ENCODE data around the gene BDKRB2.

BDKRB2 gene

DNA sequence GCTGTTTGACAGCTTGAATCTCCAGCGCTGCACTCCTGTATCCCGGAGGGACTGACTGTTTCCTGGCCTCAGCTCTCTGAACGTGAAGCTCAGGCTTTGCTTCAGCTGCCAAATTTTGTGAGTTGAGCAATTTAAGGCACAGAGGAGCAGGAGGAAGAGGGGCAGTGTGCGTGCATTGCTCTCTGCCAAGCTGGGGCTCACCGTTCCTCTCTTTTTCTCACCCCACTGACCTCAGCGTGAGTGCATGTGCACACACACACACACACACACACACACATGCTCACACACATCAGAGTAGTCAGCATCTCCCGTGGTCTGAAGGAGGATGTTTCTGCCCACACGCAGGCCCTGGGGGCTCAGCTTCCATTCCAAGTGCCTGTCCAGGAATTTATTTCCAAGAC lies 27.8 kb upstream of the BDKRB2 start:
- no peak for DNase-seq (ENCODE audit: low read depth in 2 of 2)

DNA sequence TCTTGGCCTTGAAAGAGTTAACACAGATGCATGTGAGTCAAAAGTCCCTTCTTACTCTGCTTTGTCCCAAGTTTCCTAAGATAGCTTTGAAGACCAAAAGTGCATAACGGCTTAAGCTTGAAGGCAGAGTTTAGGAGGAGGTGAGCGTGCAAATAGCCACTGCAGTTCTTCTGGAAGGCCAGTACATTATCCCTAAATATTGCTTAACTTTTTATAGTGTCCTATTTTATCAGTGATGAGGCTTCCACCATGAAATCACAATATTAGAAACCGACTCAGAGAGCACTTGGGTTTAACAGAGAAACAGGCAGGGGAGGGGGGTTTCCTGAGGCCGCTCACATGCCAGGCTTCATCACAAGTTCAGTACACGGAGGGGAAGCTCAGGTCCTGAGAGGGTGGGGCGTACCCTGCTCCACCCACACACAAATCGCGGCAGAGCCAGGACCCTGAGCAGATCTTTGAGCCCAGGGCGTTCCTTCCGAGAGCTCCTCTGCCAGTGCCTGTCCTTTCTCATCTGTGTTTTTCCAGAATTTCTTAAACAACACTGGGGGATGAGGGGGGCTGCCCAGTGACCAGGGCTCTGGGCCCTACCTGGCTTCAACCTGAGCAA lies 26.8 kb upstream of the BDKRB2 start:
- DNase-seq (ENCODE audit: low read depth in 2 of 2), result no peak

GRCh38 chr14:96178461-96179321 lies 25.9 kb upstream of the BDKRB2 start:
- no peak for DNase-seq (ENCODE audit: low read depth in 2 of 2)

DNA sequence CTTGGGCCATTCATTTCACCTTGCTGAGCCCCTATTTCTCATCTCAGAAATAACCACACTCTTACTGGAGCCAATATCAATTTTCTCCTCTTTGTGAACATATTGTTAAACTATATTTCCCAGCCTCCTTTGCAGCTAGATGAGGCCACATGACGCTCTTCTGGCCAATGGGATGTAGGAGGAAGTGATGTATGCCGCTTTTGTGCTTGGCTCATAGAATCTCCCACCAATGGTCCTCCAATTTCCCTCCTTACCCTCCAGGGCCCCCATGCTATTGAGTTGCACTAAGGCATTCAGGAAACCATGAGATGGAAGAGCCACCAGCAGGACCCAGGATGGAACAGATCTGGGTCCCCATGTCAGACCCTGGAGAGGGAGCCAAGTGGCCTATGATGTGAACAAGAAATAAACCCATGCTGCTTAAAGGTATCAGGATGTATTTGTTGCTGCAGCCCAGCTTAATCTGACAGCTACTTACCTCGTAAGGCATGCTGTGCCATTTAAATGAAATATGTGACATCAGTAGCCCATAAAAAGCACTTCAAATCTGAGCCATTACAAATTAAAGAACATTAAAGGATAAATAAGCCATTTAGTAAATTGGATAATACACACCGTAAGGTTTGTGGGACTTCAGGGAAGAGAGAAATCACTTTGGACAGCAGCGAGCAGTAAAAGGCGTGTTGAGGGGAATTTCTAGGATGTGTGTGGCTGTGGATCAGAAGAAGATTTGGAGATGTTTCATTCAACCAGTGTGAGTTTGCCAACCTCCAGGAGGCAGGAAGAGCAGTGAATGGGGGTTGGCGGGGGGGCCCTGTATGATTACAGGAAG lies 24.4 kb upstream of the BDKRB2 start:
- no peak for DNase-seq (ENCODE audit: low read depth in 2 of 2)

- no peak for DNase-seq (ENCODE audit: low read depth in 2 of 2)
Observed at GRCh38 chr14:96181186-96182056, 23.2 kb upstream of the BDKRB2 start.

DNA sequence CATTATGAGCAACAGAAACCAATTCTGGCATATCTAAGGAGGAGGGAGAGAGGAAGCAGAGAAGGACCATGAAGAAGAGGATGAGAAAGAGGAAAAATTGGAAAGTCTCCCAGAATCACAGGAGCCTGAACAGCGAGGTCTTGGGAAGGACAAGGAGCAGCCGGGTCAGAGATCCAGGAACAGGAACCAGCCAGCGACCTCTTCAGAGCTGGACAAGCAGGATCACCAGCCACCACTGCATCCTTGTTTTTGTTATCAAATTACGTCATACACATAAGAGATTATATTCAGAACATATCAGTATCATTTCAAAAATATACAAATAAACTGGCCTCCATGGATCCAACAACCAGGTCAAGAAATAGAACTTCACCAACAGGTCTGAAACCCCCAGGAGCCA lies 22.1 kb upstream of the BDKRB2 start:
- DNase-seq (ENCODE audit: low read depth in 2 of 2), result no peak

- no peak for DNase-seq (ENCODE audit: low read depth in 2 of 2)
Observed at GRCh38 chr14:96184737-96185136, 19.9 kb upstream of the BDKRB2 start.

DNA sequence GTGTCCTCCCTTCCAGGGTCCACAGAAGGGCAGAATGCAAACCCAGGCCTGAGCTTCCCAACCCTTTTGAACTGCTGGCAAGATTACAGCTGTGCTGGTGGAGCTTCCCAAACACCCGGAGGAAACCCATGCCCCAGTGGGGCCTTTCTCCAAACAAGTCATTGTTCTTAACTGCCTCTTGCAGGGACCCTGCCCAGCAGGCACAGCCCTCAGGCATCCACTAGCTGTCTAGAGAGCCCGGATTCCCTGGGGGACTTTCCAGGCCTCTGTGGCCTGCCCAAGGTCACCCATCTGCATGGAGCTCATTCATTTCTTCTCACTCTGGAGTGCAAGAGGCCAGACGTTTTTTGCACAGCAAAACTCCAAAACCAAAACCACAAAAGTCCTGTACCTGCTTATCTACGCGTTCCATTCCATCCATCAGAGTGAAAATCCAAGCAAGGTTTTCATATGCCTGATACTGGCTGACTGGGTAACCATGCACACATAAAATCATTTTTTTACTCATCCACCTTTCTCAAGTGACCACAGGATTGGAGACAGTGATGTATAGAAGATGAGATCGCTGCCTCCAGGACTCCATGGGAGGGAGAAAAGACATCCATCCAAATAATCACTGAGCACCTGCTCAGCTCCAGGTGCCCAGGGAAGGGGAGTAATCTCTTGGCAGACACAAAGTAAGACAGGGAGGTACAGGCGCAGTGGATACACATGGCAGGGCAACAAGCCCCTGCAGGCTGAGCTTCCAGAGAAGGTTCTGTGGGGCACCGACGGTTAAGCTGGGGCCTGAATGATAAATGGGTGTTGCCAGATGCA lies 17.2 kb upstream of the BDKRB2 start:
- no peak for DNase-seq (ENCODE audit: low read depth in 2 of 2)

GRCh38 chr14:96189281-96189711 lies 15.3 kb upstream of the BDKRB2 start:
- no peak for DNase-seq (ENCODE audit: low read depth in 2 of 2)

GRCh38 chr14:96191353-96191752 lies 13.3 kb upstream of the BDKRB2 start:
- no peak for DNase-seq (ENCODE audit: low read depth in 2 of 2)

- no peak for DNase-seq (ENCODE audit: low read depth in 2 of 2)
Observed at GRCh38 chr14:96191841-96192462, 12.7 kb upstream of the BDKRB2 start.

GRCh38 chr14:96192975-96193805 lies 11.4 kb upstream of the BDKRB2 start:
- DNase-seq (ENCODE audit: low read depth in 2 of 2), result no peak

- no peak for DNase-seq (ENCODE audit: low read depth in 2 of 2)
Observed at GRCh38 chr14:96194262-96194656, 10.4 kb upstream of the BDKRB2 start.

DNA sequence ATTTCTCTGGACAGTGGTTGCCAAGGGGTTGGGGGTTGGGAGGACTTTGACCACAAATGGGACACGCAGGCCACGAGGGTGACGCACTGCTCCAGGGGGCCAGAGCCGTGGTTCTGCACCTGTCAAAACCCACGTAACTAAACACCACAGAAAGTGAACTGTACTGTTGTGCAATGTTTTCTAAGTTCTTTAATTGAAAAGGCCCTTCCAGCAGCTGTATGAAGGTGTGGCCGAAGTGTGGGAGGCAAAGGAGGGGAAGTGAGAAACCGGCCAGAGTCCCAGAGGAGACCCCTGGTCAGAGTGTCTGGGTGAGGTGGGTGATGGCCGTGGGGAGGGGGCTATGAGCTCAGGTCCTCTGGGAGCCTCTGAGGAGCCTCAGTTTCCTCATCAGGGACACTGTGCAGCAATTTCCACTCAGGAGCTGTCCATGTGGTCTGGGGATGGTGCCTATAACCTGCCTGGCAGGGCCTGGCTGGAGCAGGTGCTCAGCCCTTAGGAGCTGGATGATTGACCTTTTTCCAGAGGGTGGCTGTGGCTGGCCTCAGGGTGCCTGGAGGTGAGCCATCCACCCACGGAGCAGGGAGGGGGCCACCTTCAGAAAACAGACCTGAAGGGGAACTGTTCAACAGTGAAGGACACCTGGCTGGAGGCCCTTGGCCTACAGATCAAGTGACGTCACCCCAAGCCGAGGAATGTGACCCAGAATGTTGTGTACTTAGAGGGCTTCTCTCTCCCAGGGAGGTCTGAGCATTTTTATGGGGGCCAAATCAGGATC lies 9.8 kb upstream of the BDKRB2 start:
- no peak for DNase-seq (ENCODE audit: low read depth in 2 of 2)

DNA sequence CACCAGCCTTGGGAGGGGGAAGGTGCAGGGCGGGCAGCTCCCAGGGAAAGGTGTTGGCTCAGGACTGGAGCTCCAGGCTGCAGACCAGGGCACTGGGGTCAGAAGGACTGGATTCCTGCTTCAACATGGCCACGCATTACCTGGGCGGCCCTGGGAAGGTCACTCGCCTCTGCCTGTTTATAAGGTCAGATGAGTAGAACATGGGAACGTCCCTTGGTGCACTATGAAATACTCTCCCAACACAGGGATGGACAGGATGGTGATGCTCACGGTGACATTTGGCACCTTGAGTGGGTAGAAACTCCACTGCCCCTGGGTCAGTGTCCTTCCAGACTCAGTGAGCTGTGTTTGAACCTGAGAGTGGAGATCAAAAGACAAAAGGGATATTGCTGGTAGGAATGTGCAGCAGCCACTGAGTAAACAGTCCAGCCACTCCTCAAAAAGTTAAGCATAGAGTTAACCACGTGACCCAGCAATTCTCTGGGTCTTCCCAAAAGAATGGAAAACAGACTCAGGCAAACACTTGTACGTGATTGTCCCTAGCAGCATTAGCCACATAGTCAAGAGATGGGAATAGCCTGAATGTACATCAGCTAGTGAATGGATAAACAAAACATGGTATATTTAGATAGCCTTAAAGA lies 9.1 kb upstream of the BDKRB2 start:
- no peak for DNase-seq (ENCODE audit: low read depth in 2 of 2)

GRCh38 chr14:96197163-96197852 lies 7.3 kb upstream of the BDKRB2 start:
- DNase-seq (ENCODE audit: low read depth in 2 of 2), result no peak

- no peak for DNase-seq (ENCODE audit: low read depth in 2 of 2)
Observed at GRCh38 chr14:96197969-96198368, 6.7 kb upstream of the BDKRB2 start.

All from stimulated activated CD8-positive, alpha-beta memory T cell treated with anti-CD3 and anti-CD28 coated beads, Interleukin-2, amount 100 ng/mL, for 1 hour (primary cell).